BJ (cell line): ENCODE data around the gene NEK4. TPM values are rescaled to one million over a fixed set of nuclear protein-coding genes. Genes with fewer than 3 reads are reported as not detected.

ENCODE experiments used
- CTCF ChIA-PET: fragments of 350-600 bp; formaldehyde crosslinking; extraction: SDS; loops from one replicate; lab custom pipeline; 2021; ENCODE audit warnings: antibody characterized with exemption, inconsistent platforms; lab: Yijun Ruan, JAX
- POLR2A ChIA-PET: fragments of 300-600 bp; sonication (Branson Sonifier 250); formaldehyde crosslinking; extraction: SDS; loops from one replicate; lab custom pipeline; 2021; ENCODE audit warnings: antibody characterized with exemption; lab: Charles Lee
- DNase-seq: peaks from one replicate; pipeline ENCODE4 v3.0.0-alpha.2; 2011; ENCODE audit warnings: low read depth
- H3K27me3 ChIP-seq: 2 replicates; pipeline ENCODE4 v1.6.0; 2011; ENCODE audit warnings: low read length; ENCODE audit not compliant: control insufficient read depth, insufficient read depth
- H3K36me3 ChIP-seq: 2 replicates; pipeline ENCODE4 v1.5.1; 2011; ENCODE audit warnings: low read length; ENCODE audit not compliant: control insufficient read depth, insufficient read depth
- H3K4me3 ChIP-seq: 2 replicates; pipeline ENCODE4 v1.5.1; 2011; ENCODE audit warnings: low read depth, mild to moderate bottlenecking, control low read depth, low read length
- polyA plus RNA-seq: library from polyadenylated mRNA; depleted of rRNA; stranded (reverse); fragments of >200 nt; gene quantifications from 2 replicates; pipeline ENCODE4 v1.2.3, GENCODE V29; 2011
- TF ChIP-seq, protein P1 (sequence below): IDR thresholded peaks from 2 replicates; pipeline ENCODE4 v1.5.1; 2011; ENCODE audit warnings: low read depth, mild to moderate bottlenecking, control low read depth, inconsistent platforms, low read length, moderate library complexity; ENCODE audit not compliant: insufficient read depth

NEK4 gene
- polyA plus RNA-seq, 1 experiment, result 10.0 TPM

DNA sequence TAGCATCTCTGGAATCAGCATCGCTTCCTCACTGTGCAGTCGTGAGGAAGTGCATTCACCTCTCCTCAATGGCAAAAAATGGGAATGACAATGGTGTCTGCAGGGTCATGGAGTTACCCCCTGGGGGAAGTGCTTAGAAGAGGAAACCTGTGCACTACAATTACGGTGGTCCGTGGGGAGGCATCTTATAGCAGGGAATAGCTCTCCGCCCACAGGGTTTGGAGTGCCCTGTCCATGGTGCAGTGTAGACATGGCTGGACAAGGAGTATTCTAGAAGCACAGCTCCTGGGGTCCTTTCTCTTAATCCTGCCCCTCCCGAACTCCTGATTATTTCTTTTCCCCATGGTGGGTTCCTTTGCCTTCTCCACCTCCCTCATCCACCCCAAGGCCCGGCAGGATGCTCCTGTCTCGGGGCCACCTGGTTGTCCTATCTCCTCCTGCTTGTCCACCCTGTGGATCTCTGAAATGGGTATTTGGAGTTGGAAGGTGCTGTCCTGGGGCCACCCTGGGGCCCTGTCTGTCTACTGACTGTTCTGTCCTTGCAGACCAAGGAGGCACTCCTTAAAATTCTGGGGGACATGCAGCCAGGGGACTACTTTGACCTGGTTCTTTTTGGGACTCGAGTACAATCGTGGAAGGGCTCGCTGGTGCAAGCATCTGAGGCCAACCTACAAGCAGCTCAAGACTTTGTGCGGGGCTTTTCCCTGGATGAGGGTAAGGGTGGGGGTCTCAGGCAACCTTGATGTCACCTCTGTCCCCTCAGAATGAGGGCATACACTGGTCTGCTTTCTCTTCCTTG, 11.9 kb upstream of the NEK4 start:
- TF ChIP-seq, protein P1, sequence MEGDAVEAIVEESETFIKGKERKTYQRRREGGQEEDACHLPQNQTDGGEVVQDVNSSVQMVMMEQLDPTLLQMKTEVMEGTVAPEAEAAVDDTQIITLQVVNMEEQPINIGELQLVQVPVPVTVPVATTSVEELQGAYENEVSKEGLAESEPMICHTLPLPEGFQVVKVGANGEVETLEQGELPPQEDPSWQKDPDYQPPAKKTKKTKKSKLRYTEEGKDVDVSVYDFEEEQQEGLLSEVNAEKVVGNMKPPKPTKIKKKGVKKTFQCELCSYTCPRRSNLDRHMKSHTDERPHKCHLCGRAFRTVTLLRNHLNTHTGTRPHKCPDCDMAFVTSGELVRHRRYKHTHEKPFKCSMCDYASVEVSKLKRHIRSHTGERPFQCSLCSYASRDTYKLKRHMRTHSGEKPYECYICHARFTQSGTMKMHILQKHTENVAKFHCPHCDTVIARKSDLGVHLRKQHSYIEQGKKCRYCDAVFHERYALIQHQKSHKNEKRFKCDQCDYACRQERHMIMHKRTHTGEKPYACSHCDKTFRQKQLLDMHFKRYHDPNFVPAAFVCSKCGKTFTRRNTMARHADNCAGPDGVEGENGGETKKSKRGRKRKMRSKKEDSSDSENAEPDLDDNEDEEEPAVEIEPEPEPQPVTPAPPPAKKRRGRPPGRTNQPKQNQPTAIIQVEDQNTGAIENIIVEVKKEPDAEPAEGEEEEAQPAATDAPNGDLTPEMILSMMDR, result no peak
- ChIA-PET POLR2A (no interaction called here), CTCF (no interaction called here)
- H3K36me3 ChIP-seq, result no peaks in the 10 kb centered on the region
- no peak overlapping the region for H3K4me3 ChIP-seq
- H3K27me3 ChIP-seq, result peaks cover 23% of the 10 kb centered on the region
- DNase-seq, result no peak

DNA sequence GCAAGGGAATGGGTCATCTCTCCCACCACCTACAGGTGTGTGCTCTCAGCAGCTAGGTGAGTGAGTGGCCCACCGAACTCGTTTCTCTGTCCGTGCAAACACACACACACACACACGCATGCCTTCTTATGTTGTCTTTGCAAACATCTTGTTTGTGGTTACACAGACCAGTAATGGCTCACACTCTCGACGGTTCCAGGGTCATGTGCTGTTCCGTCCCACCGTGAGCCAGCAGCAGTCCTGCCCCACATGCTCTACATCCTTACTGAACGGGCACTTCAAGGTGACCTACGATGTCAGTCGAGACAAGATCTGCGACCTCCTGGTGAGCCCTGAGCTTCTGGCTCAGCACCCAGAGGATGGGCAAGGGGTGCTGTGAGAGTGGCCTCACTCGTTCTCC, 11.0 kb upstream of the NEK4 start:
- DNase-seq, result no peak
- TF ChIP-seq, protein P1, result no peak
- Histone ChIP-seq H3K27me3 (peaks cover 23% of the 10 kb centered on the region), H3K36me3 (no peaks in the 10 kb centered on the region), H3K4me3 (no peak overlapping the region)
- ChIA-PET POLR2A (no interaction called here), CTCF (interaction anchor here (3.0 kb wide), 1 partner anchor 17 kb away, joined by 9 read pairs; no protein-coding TSS in a partner anchor)

DNA sequence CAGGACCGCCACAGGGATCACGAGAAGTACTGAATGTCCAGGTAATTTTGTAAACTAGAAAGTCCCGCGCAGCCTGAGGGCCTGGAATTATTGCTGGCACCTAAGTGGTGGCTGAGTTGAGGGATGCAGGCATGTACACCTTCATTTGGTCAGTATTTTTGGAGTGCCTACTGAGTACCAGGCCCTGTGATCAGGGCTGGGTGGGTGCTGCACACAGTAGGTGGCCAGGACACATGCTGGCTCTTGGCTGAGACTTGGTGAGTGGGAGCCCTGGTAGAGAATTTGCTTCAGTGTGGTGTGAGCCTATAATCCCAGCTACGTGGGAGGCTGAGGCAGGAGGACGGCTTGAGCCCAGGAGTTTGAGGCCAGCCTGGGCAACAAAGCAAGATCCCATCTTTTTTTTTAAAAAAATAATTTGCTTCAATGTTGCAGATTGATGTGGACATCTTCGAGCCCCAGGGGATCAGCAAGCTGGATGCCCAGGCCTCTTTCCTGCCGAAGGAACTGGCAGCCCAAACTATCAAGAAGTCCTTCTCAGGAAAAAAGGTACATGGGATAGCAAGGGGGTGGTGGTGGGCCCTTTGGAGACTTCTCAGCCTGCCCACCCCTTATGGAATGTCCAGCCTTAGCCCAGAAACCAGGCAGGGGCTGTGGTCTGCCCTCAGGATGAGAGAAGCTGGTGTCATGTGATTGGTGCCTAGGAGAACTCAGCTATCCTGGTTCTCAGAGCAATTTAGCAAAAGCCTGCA, 9.3 kb upstream of the NEK4 start:
- H3K36me3 ChIP-seq, result no peaks in the 10 kb centered on the region
- no peak overlapping the region for H3K4me3 ChIP-seq
- TF ChIP-seq, protein P1, result no peak
- no peak for DNase-seq
- ChIA-PET POLR2A (no interaction called here), CTCF (interaction anchor here (1.5 to 3.0 kb wide), 2 partner anchors 12 to 19 kb away, joined by 3 to 9 read pairs; no protein-coding TSS in a partner anchor)
- peaks cover 23% of the 10 kb centered on the region for H3K27me3 ChIP-seq

DNA sequence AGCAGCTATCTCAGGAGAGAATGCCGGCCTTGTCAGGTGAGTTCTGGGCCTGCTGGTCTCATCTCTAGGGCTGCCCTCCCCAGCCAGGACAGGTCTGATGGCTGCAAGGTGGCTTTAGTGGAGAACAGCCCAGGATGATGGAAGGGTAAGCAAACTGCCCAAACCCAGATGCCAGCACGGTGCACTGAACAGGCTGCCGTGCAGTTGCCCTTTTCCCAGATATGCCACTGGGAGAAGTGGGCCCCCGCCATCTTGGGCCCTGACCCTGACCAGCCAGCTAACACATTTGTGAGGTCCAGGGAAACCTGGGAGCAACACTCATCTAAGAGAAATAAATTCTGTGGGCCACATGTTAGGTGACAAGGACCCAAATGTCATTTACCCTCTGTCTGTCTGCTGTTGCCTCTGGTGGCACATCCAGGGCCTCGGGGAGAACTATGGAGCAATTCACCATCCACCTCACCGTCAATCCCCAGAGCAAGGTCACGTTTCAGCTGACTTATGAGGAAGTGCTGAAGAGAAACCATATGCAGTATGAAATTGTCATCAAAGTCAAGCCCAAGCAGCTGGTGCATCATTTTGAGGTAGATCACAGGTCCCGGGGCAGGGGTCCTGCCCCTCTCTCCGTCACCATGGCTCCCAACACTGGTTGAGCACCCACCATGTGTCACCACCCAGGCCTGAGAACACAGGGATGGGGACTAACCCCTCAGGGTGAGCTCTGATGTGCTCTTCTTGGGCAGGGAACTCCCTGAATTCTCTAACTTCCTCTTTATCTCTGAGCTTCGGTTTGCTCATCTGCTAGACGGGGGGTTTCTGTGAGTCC, 8.5 kb upstream of the NEK4 start:
- ChIA-PET POLR2A (no interaction called here), CTCF (interaction anchor here (1.5 to 3.0 kb wide), 2 partner anchors 13 to 20 kb away, joined by 3 to 9 read pairs; no protein-coding TSS in a partner anchor)
- Histone ChIP-seq H3K36me3 (no peaks in the 10 kb centered on the region), H3K4me3 (no peak overlapping the region), H3K27me3 (peaks cover 23% of the 10 kb centered on the region)
- TF ChIP-seq, protein P1, result no peak
- no peak for DNase-seq
